Suppressor macrophage treated with lipopolysaccharide for 4 hours (primary cell): Measurements from ENCODE around the gene TRIM14.
"Not testable (repeated sequence)": the region's sequence is repeated elsewhere in the genome, so short reads cannot be mapped to it uniquely, and the experiment has no call there.

Source experiments
- DNase-seq: peaks from one replicate; pipeline ENCODE4 v3.0.0-alpha.2; 2020

TRIM14 gene

DNA sequence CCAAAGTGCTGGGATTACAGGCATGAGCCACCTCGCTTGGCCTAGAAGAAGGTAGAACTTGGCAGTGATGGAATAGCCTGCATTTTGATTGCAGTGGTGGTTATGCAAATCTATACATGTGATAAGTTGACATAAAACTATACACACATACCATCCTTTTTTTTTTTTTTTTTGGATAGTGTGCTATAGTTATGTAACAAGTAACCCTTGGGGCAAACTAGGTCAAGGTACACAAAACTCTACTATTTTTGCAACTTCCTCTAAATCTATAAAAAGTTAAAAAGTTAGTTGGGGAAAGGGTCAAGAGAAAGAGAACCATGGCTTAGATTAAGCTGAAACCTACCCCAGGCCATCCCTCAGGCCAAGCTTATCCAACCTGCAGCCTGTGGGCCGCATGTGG lies 11.1 kb downstream of the TRIM14 start:
- DNase-seq: no peak

DNA sequence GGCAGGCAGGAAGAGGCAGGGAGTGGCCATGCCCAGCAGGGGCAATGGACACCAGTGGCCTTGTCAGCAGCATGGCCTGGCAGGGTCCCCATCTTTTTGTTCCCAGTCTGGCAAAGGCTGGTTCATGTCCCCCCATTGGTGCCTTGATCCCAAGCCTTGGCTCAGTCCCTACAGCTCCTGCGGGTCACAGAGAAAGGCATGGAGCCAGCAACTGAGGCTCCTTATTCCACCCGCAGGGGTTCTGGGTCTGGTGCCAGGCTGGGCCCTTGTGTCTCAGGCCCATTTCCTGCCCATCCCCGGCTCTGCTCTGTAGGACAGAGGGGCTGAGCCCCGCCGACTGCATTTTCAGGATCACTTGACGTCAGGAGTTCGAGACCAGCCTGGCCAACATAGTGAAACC lies 14.0 kb downstream of the TRIM14 start:
- DNase-seq: no peak

DNA sequence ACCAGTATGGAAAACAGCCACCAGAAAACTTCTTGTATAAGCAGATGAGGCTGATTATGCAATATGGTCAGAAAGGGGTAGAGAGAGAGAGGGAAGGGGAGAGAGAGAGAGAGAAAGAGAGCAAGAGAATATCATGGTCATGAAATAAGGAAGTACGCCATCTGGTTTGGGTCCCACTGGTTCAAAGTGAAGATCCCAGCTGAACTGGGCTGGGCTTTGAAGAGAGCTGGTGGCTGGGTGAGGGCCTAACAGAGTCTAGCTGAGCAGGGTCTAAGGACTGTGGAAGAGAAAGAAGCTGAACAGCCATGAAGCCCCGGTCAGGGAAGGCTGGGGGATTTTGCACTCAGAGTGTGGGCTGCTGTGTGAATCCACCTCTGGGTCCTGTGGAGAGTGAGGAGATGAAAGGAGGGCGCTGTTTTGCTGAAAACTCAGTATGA lies 14.6 kb downstream of the TRIM14 start:
- DNase-seq: peak; percentile 37

DNA sequence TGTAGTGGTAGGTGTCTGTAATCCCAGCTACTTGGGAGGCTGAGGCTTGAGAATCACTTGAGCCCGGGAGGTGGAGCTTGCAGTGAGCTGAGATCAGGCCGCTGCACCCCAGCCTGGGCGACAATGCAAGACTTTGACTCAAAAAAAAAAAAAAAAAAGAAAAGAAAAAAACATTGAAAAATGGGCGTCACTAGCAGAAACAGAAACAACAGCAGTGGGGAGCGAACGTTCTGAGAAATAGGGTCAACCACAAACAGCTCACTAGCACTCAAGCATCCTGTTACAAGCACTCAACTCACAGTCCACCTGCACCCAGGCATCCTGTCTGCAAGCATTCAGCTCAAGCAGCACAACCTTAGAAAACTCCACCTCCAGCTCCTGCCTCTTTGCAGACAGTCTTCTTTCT lies 17.2 kb downstream of the TRIM14 start:
- peak; percentile 32 for DNase-seq

DNA sequence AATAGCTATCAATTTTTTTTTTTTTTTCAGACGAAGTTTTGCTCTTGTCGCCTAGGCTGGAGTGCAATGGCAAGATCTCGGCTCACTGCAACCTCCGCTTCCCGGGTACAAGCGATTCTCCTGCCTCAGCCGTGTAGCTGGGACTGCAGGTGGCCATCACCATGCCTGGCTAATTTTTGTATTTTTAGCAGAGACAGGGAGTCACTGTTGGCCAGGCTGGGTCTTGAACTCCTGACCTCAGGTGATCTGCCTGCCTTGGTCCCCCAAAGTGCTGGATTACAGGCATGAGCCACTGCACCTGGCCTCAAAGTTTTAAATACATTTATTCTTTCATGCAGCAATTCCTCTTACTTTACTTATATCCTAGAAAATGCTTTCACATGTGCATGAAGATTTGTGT lies 17.6 kb downstream of the TRIM14 start:
- DNase-seq: no peak

DNA sequence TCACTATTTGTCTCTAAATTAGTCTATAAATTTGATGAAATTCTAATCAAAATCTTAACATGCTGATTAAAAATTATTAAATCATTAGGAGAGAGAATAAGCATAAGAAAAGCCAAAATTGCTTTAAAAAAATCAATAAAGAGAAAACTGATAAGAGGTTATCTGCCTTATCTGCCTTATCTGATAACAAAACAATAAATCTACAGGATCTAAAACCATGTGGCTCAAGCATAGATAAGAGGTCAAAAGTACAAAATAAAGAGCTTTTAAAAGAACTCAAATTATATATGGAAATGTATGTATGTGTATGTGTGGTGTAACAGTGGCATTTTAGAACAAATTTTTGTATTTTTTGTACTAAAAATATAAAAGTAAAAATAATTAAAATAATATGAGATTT lies 18.6 kb downstream of the TRIM14 start:
- no peak for DNase-seq

DNA sequence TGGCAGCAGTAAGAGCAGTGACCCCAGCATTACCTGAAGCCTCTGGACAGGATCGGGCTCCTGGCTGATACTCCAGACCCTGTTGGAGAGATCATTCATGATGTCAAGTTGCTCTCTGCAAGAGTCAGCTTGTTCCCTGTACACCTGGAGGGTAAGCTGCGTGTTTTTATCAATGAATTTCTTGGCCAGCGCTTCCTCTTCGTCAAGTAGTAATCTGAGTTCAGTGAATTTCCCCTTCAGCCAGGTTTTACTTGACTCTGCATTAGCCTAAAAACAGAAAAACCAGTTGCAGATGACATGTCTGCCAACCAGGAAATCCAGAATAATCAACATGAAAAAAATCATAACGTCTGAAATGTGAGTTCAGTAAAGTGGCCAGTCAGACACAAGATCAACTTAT lies 19.1 kb downstream of the TRIM14 start:
- no peak for DNase-seq

DNA sequence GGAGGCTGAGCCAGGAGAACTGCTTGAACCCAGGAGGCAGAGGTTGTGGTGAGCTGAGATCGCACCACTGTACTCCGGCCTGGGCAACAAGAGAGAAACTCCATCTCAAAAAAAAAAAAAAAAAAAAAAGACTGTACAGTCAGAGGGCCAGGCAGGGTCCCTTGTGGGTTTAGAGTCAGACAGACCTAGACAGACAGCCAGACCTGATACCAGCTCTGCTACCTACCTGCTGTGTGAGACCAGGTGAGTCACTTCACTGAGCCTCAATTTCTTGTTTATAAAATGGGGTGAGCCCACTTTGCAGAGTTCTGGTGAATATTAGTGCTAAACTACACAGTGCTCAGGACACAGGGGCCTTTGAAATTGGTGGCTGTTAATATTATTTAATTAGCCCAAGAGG lies 19.7 kb downstream of the TRIM14 start:
- DNase-seq: no peak

DNA sequence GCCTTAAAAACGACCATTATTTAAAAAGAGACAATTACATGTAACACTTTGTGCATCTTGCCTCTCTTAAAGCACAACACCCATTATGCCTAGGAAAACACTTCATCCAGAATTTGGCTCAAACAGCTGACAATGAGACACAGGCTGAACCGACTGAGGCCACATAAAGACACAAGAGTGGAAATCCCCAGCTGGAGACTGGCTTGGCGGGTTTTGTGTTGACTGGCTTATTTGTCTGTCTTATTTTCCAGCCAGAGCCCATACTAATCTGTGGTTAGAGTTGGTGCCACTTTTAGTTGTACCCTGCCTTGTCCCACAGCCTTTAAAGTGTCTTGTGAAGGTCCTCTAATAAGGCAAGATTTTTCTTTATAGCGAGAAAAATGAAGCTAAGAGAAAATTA lies 21.2 kb downstream of the TRIM14 start:
- no peak for DNase-seq

DNA sequence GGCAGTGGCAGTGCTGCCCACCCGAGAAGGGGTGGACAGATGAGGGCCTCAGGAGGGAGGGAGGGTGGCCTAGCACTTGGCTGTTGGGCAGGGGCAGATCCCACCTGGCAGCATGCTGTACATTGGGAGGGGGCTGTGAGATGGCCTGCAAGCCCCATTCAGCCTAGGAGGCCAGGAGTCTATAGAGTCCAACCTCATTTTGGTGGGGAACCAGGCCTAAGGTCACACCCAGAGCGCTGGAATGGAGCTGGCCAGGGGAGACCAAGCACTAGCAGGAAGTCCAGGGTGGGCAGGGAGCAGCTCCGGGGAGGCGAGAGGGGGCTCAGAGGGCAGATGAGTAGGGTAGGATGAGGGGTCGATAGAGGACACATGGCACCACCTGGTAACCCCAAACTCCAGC lies 22.9 kb downstream of the TRIM14 start:
- DNase-seq: no peak

DNA sequence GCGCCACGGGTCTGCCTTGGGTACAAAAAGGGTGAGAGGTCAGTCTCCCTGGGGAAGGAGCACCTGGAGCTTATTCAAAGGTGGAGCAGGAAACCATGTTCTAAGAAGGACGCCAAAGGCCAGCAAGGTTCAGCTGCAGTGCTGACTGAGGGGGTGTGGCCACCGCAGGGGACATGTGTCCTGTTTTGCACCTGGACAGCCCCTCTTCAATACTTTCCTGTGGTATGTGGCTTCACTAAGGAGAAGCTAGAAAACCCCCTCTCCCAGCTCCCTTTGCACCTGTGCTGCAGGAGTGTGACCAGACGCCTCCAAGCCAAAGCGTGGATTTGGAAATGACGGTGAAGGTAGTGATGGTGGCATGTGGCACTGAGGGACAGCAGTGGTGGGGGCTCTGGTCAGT lies 23.6 kb downstream of the TRIM14 start:
- no peak for DNase-seq

DNA sequence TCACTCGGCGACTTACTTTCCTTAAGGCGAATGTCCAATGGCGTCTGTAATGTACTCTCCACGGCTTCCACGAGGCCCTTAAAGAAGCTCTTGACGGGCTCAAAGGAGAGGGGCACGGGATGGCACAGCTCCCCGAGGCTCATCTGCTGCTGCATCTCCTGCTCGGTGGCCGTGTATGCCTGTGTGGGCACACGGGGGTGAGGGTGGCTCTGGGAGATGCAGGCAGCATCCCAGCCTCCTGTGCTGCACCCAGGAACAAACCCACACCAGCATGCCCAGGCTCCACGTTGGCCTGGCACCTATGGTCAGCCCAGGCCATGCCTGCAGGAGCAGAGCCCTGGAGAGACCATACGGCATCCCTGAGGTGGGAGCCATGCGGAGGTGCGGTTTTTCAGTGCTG lies 24.2 kb downstream of the TRIM14 start:
- no peak for DNase-seq

DNA sequence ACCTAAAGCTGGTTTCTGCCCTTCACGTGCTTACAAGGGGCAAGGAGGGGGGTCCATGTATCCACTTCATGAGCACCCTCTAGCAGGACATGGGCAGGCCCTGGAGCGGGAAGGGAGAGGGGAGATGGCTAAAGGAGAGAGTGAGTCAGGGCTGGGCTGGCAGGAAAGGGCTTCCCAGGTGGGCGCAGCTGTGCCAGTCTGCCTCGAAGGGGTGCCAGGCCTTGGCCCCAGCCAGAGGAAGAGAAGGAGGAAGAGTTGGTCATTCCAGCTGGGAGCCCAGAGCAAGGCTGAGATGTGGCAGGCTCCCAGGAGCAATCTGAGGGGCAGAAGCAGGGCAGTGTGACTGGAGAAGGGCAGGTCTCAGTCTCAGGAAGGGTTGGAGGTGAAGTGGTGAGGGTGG lies 24.7 kb downstream of the TRIM14 start:
- no peak for DNase-seq

DNA sequence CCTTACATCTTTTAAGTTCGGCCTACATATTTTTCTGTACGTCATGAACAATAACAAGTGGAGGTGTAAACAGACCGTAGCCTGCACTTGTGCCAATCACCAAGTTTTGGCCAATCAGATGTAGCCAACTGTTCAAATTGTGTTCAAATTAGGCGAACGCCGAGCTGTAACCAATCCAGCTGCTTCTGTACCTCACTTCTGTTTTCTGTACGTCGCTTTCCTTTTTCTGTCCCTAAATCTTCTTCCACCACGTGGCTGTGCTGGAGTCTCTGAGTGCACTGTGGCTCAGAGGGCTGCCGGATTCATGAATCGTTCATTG lies 26.4 kb downstream of the TRIM14 start:
- DNase-seq: no peak

DNA sequence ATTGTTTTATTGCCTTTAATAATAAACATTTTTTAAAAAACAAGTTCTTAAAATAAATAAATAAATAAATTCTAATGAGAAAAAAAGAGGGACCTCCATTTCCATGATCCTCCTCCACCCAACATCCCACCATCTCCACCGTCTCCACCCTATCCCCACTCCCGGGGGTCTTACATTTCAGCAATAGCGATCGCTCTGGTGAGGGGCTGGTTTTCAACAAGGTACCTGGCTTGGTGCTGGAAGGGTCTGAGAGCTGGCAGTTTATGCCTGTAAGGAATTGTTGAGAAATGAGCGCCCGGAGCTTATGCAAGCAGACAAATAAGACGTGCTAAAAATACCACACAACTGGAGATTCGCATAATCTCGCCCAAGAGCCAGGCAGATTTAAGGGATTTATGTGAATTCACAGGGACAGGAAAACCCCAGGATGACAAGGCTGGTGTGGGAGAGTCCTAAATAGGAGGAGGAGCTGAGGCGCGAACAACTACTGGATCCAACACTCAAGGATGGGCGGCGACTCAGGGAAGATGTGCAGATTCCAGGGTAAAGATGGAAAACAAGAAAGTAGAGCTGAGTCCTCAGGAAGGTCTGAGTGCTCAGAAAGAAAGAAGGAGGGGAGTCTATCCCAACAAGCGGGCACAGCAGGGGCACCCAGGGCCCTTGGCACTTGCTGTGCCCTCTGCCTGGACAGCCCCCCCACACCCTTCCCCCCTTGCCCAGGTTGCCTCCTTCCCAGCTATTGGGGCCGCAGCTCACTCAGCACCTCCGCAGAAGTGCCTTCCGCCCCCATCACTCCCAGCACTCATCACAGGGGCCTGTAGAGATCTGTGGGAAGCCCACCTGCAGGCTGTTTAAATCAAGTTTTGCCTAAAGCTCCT lies 27.0 kb downstream of the TRIM14 start:
- no peak for DNase-seq

DNA sequence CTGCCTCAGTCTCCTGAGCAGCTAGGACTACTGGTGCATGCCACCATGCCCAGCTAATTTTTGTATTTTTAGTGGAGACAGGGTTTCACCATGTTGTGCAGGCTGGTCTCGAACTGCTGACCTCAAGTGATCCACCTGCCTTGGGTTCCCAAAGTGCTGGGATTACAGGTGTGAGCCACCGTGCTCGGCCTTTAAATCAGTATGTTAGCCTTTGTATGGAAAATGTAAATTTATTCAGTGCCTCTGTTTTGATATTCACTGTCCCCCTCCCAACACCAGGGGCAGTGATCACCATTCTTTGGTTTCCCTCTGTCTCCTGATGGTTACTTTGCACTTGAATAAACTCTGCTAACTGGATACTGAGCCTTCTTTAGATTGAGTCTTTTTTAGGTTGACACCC lies 28.3 kb downstream of the TRIM14 start:
- DNase-seq: not testable (repeated sequence)

DNA sequence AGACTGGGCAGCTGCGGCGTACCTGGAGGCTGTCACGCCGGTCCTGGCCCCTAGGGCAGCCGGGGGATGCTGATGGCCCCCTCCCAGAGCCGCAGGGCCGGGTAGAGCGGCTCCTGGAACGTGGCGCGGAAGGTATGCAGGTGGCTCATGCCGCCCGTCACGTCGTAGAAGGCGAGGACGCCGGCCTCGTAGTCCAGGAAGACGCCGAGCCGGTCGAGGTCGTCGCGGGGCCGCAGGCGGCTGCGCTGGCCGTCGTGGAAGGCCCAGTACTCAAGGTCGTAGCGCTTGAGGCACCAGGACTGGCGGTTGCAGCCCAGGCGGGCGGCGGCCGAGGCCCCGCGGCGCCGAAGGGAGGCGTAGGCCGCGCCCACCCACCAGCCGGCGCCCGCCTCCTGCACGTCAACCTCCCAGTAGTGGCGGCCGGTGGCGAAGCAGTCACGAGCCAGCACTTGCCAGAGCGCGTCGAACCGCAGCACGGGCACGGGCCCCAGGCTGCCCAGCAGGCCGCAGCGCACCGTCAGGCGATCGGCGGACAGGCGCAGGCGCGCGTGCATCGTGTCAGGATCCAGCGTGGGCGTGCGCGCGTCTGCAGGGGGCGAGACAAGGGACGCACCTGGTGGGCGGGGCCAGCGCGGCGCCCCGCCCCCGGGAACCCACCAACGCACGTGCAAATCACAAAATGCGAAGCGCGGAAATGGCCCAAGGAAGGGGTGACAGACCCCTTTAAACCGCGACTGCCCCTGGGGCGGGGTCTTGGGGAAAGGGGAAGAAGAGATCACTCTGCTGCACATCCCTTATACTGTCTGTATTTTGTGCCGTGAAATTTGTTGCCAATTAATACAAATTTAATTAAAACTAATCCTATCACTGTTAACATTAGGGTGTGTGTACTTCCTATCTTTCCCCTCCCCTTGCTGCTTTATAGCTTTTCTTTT lies 31.3 kb downstream of the TRIM14 start:
- peak; percentile 37 for DNase-seq

DNA sequence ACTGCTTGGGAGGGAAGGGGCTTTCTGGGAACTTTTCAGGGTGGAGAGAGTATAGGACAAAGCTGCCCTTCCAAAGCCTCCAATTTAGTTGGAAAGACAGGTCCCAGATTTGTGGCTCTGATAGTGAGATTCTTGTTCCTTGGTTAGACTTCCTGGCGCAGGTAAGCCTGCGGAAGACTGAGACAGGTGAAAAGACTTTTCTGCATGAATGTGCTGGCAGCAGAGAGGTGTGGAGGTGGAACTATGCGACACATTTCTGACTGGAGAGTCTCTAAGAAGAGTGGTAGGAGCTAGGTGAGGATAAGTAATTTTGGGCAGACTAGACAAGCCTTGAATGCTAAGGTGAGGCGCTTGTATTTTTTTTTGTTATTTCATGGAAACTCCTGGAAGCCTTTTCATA lies 32.6 kb downstream of the TRIM14 start:
- DNase-seq: no peak

DNA sequence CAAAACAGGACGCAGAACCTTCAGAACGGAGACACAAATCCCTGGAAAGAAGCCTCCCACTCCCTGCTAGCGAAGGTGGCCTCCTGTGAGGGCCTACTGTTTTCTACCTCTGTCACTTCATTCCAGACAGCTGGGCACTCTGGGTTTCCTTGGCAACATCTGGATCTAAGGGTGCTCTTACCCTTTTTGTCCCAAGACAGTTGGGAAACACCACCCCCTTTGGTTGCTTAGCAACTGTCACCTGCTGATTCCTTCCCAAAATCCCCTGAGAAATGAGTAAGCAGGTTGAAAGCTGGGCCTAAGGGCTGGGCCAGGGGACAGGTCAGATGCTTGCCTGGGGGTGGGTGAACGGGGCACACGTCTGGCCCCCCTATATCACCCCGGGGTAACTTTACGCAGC lies 33.1 kb downstream of the TRIM14 start:
- DNase-seq: no peak

DNA sequence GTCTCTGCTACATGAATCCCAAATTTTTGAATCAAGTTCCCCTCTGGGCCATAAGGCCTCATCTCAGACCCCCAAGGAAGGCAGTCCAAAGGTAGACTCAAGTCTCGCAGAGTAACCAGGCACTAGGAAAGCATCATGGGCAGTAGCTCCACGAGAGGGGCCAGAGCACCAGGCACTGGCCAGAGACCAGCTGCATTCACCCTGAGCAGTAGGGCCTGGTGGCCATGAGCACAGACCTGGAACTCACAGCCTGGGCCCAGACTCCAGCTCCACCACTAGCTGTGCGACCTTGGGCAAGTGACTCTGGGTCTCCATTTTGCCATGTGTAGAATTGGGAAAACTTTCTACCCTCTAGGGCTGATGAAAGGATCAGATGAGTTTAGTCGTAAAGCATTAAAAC lies 34.0 kb downstream of the TRIM14 start:
- no peak for DNase-seq

DNA sequence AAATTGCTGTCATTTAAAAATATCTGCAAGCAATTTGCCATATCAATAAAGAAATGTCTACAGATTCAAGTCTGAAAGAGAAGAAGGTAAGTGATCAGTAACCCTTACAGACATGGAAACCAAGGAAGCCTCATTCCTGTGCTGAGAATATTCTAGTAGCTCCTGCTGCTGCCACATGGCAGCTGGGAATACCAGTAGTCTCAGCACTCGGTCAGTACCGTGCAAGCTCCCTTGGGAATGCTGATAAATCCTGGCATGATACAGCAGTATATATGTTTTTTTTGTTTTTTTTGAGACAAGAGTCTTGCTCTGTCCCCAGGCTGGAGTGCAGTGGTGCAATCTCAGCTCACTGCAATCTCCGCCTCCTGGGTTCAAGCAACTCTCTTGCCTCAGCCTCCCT lies 34.6 kb downstream of the TRIM14 start:
- no peak for DNase-seq

DNA sequence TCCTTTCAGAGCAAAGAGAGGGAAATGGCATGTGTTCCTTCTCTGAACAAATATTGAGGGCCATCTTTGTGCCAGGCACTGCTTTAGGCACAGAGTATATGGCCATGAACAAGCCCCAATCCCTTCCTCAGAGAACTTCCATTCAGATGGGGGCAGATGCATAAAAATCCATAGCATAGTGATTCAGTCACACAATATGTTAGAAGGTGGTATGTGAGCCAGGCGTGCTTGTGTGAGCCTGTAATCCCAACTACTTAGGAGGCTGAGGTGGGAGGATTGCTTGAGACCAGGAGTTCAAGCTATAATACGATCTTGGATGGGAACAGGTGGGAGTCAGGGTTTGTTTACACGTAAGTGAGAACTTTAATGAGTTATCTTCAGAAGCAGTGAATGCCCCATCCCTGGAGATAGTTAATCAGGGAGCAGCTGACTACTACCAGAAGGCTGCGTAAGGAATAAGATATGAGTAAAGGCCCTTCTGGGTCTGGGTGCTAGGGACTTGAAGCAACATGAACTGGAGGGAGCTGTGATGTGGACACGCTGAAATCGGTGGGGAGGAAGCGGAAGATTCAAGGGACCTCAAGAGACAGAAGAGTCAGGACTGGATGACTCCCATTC lies 35.3 kb downstream of the TRIM14 start:
- DNase-seq: no peak

DNA sequence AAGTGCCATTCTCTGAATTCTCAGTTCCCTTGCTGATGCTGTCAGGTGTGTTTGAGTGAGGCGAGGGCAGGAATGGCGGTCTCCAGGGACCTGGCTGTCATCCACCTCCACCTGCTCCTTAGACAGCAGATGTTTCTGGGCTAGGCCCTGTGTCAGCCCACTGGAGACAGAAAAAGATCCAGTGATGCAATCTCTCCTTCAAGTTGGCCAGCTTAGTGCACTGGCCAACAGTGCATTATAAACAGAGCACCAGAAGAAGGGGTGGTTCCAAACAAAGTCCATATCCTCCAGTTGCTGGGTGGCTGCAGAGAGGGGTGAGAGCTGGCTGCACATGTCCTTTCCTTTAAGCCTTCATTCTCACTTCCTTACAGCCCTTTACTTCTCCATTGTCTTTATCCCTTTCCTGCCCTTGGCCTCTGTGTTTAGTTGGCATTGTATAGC lies 35.9 kb downstream of the TRIM14 start:
- DNase-seq: peak; percentile 49
